Measurements from ENCODE around the gene CDKN1A.

DNA sequence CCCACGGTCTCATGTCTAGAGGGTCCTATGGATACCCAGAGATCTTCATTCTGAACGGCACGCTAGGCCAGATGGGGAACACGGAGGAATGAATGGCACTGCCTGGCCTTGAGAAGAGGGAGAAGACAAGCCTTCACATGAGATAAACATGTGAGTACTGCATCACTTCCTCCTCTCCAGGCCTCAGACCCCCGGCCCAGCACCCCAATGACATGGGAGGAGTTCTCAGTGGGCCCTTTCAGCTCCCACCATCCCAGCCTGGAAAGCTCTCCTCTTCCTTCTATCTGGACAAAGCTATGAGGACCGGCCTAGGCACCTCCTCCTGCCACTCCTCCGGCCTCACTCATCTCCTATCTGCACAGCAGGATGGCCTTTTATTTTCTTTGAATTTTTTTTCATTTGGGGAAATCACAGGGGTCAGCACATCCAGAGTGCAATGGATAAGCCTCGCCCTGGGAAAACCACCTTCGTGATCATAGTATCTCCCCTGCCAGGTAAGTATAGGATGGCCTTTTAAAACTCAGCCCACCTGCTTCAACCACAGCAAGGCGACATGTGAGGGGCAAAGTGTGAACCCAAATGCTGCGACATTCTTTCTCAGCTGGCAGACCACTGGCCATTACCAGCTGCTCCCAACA lies 39.2 kb upstream of the CDKN1A start:
- TF ChIP-seq, protein P1, sequence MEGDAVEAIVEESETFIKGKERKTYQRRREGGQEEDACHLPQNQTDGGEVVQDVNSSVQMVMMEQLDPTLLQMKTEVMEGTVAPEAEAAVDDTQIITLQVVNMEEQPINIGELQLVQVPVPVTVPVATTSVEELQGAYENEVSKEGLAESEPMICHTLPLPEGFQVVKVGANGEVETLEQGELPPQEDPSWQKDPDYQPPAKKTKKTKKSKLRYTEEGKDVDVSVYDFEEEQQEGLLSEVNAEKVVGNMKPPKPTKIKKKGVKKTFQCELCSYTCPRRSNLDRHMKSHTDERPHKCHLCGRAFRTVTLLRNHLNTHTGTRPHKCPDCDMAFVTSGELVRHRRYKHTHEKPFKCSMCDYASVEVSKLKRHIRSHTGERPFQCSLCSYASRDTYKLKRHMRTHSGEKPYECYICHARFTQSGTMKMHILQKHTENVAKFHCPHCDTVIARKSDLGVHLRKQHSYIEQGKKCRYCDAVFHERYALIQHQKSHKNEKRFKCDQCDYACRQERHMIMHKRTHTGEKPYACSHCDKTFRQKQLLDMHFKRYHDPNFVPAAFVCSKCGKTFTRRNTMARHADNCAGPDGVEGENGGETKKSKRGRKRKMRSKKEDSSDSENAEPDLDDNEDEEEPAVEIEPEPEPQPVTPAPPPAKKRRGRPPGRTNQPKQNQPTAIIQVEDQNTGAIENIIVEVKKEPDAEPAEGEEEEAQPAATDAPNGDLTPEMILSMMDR (IDR thresholded peaks at IDR 0.05): no peak
- TF ChIP-seq POLR2A (IDR thresholded peaks at IDR 0.05): no peak
- no peak for TF ChIP-seq EP300 (IDR thresholded peaks at IDR 0.05)

Measured in ovary (tissue), 3 donors.